Nephron progenitor cell (in vitro differentiated cells): ENCODE measurements around the gene CD2BP2.
"Not testable (repeated sequence)": the region's sequence is repeated elsewhere in the genome, so short reads cannot be mapped to it uniquely, and the experiment has no call there.

Experiments
- DNase-seq: peaks from one replicate; pipeline ENCODE4 v3.0.0; 2021
- H3K27ac Mint-ChIP-seq: 2 replicates; pipeline ENCODE4 v1.8.0; 2021; ENCODE audit warnings: mild to moderate bottlenecking, moderate library complexity, mixed read lengths
- H3K27me3 Mint-ChIP-seq: 2 replicates; pipeline ENCODE4 v1.8.0; 2021; ENCODE audit warnings: mild to moderate bottlenecking, low read depth, mixed read lengths; ENCODE audit not compliant: poor library complexity
- H3K36me3 Mint-ChIP-seq: 2 replicates; pipeline ENCODE4 v1.8.0; 2021; ENCODE audit warnings: low read depth, mixed read lengths
- H3K4me1 Mint-ChIP-seq: 2 replicates; pipeline ENCODE4 v1.8.0; 2021; ENCODE audit warnings: mixed read lengths
- H3K4me3 Mint-ChIP-seq: 2 replicates; pipeline ENCODE4 v1.8.0; 2021; ENCODE audit warnings: mild to moderate bottlenecking, moderate library complexity, mixed read lengths
- H3K9me3 Mint-ChIP-seq: 2 replicates; pipeline ENCODE4 v1.8.0; 2021; ENCODE audit warnings: mild to moderate bottlenecking, moderate library complexity, mixed read lengths
- CTCF ChIP-seq: fragments of 200-600 bp; sonication (generic); IDR thresholded peaks from 2 replicates; pipeline ENCODE4 v1.5.0; 2021; ENCODE audit warnings: antibody characterized with exemption

The CD2BP2 gene

GRCh38 chr16:30349675-30350074 lies 5.4 kb downstream of the CD2BP2 start:
- Mint-ChIP-seq H3K9me3 (no peaks in the 10 kb centered on the region), H3K27me3 (peaks cover 3% of the 10 kb centered on the region), H3K4me1 (peaks cover 25% of the 10 kb centered on the region), H3K36me3 (peaks cover 50% of the 10 kb centered on the region), H3K4me3 (no peak overlapping the region), H3K27ac (peak overlapping the region; percentile 83)
- TF ChIP-seq CTCF = no peak
- DNase-seq = no peak

GRCh38 chr16:30348929-30349328 lies 6.2 kb downstream of the CD2BP2 start:
- Mint-ChIP-seq H3K4me3 (no peak overlapping the region), H3K27me3 (no peaks in the 10 kb centered on the region), H3K4me1 (peaks cover 17% of the 10 kb centered on the region), H3K27ac (peak overlapping the region; percentile 83), H3K9me3 (no peaks in the 10 kb centered on the region), H3K36me3 (peaks cover 45% of the 10 kb centered on the region)
- no peak for TF ChIP-seq CTCF
- no peak for DNase-seq

- H3K36me3 Mint-ChIP-seq = peaks cover 39% of the 10 kb centered on the region
- no peak overlapping the region for H3K4me3 Mint-ChIP-seq
- peaks cover 9% of the 10 kb centered on the region for H3K4me1 Mint-ChIP-seq
- H3K27ac Mint-ChIP-seq = no peak overlapping the region
- TF ChIP-seq CTCF = no peak
- DNase-seq = no peak
- no peaks in the 10 kb centered on the region for H3K27me3 Mint-ChIP-seq
- H3K9me3 Mint-ChIP-seq = no peaks in the 10 kb centered on the region
Observed at GRCh38 chr16:30348113-30348512, 7.0 kb downstream of the CD2BP2 start.

GRCh38 chr16:30346286-30346685 lies 8.8 kb downstream of the CD2BP2 start:
- no peak for DNase-seq
- no peaks in the 10 kb centered on the region for H3K9me3 Mint-ChIP-seq
- no peak overlapping the region for H3K27ac Mint-ChIP-seq
- no peaks in the 10 kb centered on the region for H3K27me3 Mint-ChIP-seq
- no peak overlapping the region for H3K4me3 Mint-ChIP-seq
- no peak for TF ChIP-seq CTCF
- peaks cover 23% of the 10 kb centered on the region for H3K36me3 Mint-ChIP-seq
- peaks cover 5% of the 10 kb centered on the region for H3K4me1 Mint-ChIP-seq

GRCh38 chr16:30343491-30343820 lies 11.7 kb downstream of the CD2BP2 start:
- not testable (repeated sequence) for H3K4me1 Mint-ChIP-seq, DNase-seq, H3K4me3 Mint-ChIP-seq, H3K27me3 Mint-ChIP-seq, H3K36me3 Mint-ChIP-seq, H3K27ac Mint-ChIP-seq
- peaks cover 12% of the 10 kb centered on the region for H3K9me3 Mint-ChIP-seq

- H3K4me1 Mint-ChIP-seq = no peaks in the 10 kb centered on the region
- no peak overlapping the region for H3K27ac Mint-ChIP-seq
- H3K4me3 Mint-ChIP-seq = no peak overlapping the region
- no peaks in the 10 kb centered on the region for H3K36me3 Mint-ChIP-seq
- peaks cover 12% of the 10 kb centered on the region for H3K9me3 Mint-ChIP-seq
- TF ChIP-seq CTCF = no peak
- DNase-seq = no peak
- H3K27me3 Mint-ChIP-seq = no peaks in the 10 kb centered on the region
Observed at GRCh38 chr16:30342751-30343490, 12.2 kb downstream of the CD2BP2 start.

GRCh38 chr16:30341971-30342370 lies 13.1 kb downstream of the CD2BP2 start:
- not testable (repeated sequence) for H3K36me3 Mint-ChIP-seq, H3K4me1 Mint-ChIP-seq, H3K27ac Mint-ChIP-seq, H3K27me3 Mint-ChIP-seq, H3K4me3 Mint-ChIP-seq, DNase-seq
- H3K9me3 Mint-ChIP-seq = peaks cover 12% of the 10 kb centered on the region
